Measurements from ENCODE around the gene DCTN3.
"Not testable (repeated sequence)": the region's sequence is repeated elsewhere in the genome, so short reads cannot be mapped to it uniquely, and the experiment has no call there.

DCTN3 gene

GRCh38 chr9:34646211-34647083 lies 26.2 kb upstream of the DCTN3 start, which contains the start of gene GALT:
Gene GALT, plus strand, starts transcription at chr9:34646675. Its CDS starts 30 bp downstream, at chr9:34646705.
- peak; percentile 85 to 87 for DNase-seq

GRCh38 chr9:34644766-34645314 lies 24.5 kb upstream of the DCTN3 start:
- no peak for DNase-seq

DNA sequence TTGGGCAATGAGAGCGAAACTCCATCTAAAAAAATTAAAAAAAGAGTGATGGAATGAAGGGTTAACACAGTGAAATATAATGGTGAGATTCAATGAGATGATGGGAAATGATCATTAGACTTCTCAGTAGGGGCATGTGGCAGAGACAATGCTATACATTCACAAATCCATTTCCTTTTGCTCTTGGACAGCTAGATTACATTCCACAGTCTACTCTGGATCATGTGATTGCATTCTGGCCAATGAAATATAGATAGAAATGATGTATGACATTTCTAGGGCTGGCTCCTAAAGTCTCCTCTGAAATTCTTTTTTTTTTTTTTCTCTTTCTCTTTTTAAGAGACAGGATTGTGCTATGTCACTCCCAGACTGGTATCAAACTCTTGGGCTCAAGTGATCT lies 22.4 kb upstream of the DCTN3 start:
- no peak for DNase-seq

- DNase-seq: not testable (repeated sequence)
Observed at GRCh38 chr9:34639322-34639721, 19.0 kb upstream of the DCTN3 start.

GRCh38 chr9:34638138-34638445 lies 17.8 kb upstream of the DCTN3 start:
- DNase-seq: no peak

GRCh38 chr9:34637356-34638137 lies 17.3 kb upstream of the DCTN3 start, which contains the start of gene SIGMAR1:
Gene SIGMAR1, minus strand, starts transcription at chr9:34637787. Its CDS starts 90 bp downstream, at chr9:34637697.
- DNase-seq: peak; percentile 92 to 94

- DNase-seq: peak in 1 of 2 donors; percentile 42
Observed at GRCh38 chr9:34636791-34637355, 16.6 kb upstream of the DCTN3 start.

DNA sequence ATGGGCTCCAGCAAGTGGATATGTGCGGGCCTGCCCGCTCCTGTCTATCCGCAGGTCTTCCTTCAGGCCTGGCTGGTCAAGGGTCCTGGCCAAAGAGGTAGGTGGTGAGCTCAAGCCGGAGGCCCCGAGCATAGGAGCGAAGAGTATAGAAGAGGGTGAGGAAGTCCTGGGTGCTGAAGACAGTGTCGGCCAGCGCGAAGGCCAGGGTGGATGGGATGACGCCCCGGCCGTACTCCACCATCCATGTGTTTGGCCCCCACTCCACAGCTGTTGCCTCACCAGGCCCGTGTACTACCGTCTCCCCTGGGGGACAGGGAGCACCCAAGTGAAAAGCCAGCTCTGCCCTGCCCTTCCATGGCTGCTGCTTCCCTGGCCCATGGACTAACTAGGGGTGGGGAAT lies 15.3 kb upstream of the DCTN3 start:
- DNase-seq: no peak

DNA sequence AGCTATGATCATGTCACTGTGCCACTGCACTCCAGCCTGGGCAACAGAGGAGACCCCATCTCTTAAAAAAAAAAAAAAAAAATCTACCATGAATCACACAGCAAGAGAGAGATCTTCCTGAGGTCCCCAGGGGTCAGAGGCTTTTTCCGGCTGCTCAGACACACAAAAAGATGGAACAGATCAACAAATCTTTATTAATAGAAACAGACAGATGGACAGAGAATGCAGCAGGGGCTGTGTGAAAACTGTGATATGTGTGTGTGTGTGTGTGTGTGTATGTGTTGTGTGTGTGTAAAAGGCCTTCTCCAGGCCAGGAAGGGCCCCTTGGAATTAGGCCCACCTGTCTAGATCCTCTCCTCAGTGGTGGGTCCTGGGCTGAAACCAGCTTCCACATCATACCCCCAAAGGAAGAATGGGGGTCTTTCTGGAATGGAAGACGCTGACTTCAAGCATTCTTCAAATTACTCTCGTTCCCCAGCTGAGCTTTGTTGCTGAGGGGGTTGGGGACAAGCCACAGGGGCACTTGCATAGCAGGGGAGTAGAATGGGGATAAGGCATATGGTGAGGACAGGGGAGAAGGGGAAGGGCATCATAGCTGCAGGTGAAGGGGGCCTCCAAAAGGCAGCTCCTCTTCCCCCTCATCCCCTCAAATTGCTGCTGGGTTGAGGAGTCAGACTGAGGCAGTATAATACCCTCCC lies 14.4 kb upstream of the DCTN3 start:
- no peak for DNase-seq

DNA sequence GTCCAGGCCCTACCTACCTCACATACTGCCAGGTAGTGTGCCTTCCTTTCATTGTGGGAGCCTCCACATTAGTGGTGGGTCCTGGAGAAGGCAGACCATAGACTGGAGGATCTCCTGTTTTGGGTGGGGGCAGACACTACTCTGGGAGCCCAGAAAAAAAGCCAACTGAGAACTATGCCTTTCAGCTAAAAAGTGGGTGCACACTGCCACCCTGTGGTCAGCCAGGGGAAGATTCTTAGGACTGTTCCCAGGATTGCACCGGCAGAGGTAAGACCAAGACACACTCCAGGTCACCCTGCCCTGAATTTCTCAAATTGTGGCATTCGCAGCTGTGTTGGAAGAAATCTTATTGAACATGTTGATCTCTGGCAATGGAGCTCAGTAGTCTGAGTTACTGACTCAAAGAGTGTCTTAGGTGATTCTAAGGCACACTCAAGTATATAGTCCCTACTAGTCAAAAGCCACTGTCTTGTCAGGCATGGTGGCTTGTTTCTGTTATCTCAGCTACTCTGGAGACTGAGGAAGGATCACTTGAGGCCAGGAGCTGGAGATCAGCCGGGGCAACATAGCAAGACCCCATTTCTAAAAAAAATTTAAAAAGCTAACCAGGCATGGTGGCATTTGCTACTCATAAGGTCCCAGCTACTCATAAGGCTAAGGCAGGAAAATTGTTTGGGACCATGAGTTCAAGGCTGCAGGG lies 13.7 kb upstream of the DCTN3 start:
- peak; percentile 59 to 72 for DNase-seq

- no peak for DNase-seq
Observed at GRCh38 chr9:34633166-34633565, 12.9 kb upstream of the DCTN3 start.

DNA sequence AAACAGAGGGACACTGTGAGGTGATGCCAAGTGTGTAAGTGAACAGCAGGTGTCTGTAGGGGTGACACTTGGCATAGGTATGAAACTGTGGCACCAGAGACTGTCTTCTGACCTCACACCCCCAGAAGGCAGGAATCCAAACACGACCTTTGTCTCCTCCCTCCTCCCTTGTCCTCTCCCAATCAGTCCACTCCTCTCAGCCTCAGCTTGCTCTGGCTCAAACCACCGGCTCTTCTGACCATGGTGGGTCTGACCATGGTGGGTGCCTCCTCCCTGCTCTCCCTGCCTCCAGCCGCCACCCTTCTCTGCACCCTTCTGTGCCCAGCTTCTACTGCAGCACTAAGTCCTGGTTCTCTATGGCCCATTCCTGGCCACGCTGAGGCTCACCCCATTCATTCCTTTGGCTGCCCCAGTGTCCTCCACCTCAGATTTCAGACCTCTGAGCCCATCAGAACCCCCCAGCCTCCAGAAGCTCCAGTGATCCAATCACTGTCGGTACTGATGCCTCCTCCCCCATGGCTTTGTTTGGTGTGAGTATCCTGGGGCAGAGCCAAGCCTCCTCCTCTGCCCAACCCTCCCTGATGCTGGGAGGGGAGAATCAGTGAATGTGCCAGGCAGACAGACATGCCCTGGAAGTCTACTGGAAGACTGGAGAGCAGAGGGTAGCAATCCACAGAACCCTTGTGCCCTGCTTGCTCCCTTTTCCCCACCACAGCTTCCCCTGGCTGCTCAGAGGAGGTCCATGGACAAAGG lies 10.3 kb upstream of the DCTN3 start:
- no peak for DNase-seq

GRCh38 chr9:34629491-34629808 lies 9.2 kb upstream of the DCTN3 start:
- DNase-seq: no peak

- no peak for DNase-seq
Observed at GRCh38 chr9:34628656-34629490, 8.6 kb upstream of the DCTN3 start, which contains the start of gene ARID3C. Gene ARID3C, minus strand, starts transcription at chr9:34629066. Its CDS starts 1,052 bp downstream, at chr9:34628014.

DNA sequence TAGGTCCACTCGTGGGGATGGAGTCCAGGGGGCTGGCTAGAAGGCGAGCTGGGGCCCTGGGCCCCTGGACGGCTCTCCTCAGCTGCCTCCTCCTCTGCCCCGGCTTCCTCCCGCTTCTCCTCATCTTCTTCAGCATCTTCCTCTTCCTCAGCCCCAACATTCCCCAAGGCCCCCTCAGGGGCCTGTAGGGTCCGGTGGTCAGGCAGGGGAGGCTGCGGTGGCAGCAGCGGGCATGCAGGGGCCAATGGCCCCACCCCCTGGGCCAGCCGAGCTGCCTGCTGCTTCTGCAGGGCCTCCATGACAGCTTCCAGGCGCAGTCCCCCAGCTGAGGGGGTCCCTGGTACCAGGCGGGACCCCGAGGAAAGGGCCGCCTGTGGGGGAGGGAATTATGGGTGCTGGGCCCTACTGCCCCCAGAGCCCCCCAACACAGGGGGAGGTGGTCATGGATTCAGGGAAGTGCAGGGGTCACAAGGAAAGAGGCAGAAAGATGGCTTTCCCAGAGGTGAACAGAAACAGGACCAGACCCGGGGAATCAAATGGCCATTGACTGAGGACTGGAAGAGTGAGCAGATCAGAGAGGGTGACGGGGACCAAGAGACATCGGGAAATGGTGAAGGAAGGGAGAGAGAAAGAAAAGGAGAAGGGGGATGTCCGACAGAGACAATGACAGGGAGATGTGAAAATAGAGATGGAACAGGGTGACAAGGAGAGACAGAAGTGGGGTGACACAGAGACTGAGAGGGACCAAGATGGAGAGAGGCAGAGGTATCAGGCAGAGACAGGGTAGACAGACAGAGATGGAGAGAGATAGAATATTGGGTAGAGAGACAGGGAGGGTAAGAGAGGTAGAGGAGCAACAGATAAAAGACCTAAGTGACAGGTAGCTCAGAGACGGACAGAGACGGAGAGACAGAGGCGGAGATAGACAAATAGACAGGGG lies 7.7 kb upstream of the DCTN3 start:
- no peak for DNase-seq

DNA sequence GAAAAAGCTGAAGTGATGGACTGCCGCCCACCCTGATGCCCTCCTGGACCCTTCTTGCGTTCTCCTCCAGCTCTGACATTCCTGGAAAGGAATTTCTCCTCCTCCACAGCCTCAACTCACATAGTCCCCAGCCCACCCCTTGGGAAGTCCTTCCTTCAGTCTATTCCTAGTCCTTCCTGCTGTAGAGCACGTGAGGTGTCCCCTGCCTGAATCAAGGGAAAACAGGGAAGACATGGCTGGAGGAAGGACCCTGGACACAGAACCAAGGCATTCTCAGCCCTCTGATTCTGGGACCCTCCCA lies 4.8 kb upstream of the DCTN3 start:
- no peak for DNase-seq

GRCh38 chr9:34624475-34625185 lies 4.3 kb upstream of the DCTN3 start:
- no peak for DNase-seq
